ENCODE measurements around the gene TMPRSS11F.

The TMPRSS11F gene

GRCh38 chr4:68076194-68076593 lies 53.5 kb downstream of the TMPRSS11F start:
- DNase-seq = no peak

GRCh38 chr4:68074397-68074796 lies 55.3 kb downstream of the TMPRSS11F start:
- DNase-seq = no peak

GRCh38 chr4:68070302-68070701 lies 59.4 kb downstream of the TMPRSS11F start:
- DNase-seq = no peak

GRCh38 chr4:68062501-68062900 lies 67.2 kb downstream of the TMPRSS11F start:
- DNase-seq = no peak

- DNase-seq = no peak
Observed at GRCh38 chr4:68038272-68038671, 91.4 kb downstream of the TMPRSS11F start.

- no peak for DNase-seq
Observed at GRCh38 chr4:68021185-68021584, 108.5 kb downstream of the TMPRSS11F start.

- no peak for DNase-seq
Observed at GRCh38 chr4:68011684-68012083, 118.0 kb downstream of the TMPRSS11F start.

Data from CD4-positive, alpha-beta T cell treated with Interleukin-21 for 1 hour (primary cell).